ENCODE data around the gene MAP3K20. TPM values are rescaled to one million over a fixed set of nuclear protein-coding genes. Genes with fewer than 3 reads are reported as not detected.

MAP3K20 gene
- total RNA-seq, 1 donor from 2014 or later = 33.7 TPM

DNA sequence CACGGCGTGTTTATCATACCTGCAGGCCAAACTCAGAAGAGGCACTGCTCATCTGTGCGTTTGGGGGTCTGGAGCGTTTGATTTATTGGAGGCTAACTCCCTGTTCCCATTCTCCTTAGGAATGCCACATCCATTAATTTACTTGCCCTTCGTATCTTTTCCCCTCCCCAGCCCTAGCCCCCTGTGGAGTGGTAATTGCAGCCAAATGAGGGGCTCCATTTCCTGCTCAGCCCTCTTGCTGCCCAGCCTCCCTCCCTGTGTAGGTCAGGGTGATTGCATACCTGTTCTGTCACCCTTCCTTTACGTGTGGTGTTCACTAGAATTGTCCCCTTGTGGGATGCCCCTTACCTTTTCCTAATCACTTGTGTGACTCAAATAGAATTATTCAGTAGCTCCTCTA, 120.4 kb downstream of the MAP3K20 start:
- no peak for DNase-seq (ENCODE audit: low spot score in 2 of 2, unreplicated experiment in 2 of 2)
- H3K4me1 Mint-ChIP-seq = peaks cover 41% of the 10 kb centered on the region
- H3K4me3 Mint-ChIP-seq = no peak overlapping the region
- no peaks in the 10 kb centered on the region for H3K9me3 Mint-ChIP-seq
- H3K36me3 Mint-ChIP-seq = peaks cover 19% of the 10 kb centered on the region
- no peaks in the 10 kb centered on the region for H3K27me3 Mint-ChIP-seq (ENCODE audit: low read depth)
- H3K27ac Mint-ChIP-seq = no peak overlapping the region
- TF ChIP-seq, protein P1, sequence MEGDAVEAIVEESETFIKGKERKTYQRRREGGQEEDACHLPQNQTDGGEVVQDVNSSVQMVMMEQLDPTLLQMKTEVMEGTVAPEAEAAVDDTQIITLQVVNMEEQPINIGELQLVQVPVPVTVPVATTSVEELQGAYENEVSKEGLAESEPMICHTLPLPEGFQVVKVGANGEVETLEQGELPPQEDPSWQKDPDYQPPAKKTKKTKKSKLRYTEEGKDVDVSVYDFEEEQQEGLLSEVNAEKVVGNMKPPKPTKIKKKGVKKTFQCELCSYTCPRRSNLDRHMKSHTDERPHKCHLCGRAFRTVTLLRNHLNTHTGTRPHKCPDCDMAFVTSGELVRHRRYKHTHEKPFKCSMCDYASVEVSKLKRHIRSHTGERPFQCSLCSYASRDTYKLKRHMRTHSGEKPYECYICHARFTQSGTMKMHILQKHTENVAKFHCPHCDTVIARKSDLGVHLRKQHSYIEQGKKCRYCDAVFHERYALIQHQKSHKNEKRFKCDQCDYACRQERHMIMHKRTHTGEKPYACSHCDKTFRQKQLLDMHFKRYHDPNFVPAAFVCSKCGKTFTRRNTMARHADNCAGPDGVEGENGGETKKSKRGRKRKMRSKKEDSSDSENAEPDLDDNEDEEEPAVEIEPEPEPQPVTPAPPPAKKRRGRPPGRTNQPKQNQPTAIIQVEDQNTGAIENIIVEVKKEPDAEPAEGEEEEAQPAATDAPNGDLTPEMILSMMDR (IDR thresholded peaks at IDR 0.05; ENCODE audit: unreplicated experiment) = no peak

DNA sequence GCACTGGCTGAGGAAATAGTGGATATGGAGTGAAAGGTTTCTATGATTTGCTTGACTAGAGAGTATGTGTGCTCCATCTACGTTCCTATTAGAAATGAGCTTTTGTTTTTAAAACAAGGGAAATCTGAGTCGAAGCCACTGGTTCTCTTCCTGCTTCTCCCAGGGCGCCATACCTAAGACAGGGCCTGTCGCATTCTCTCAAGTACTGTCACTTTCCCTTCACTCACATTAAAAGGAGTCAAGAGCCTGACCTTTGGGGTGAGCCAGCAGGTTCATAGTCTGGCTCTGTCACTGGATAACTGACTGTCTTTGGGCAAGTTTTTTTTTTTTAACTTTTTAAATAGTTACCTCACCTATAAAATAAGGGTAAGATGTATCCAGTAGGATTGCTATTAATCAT, 121.0 kb downstream of the MAP3K20 start:
- no peak overlapping the region for H3K4me3 Mint-ChIP-seq

DNA sequence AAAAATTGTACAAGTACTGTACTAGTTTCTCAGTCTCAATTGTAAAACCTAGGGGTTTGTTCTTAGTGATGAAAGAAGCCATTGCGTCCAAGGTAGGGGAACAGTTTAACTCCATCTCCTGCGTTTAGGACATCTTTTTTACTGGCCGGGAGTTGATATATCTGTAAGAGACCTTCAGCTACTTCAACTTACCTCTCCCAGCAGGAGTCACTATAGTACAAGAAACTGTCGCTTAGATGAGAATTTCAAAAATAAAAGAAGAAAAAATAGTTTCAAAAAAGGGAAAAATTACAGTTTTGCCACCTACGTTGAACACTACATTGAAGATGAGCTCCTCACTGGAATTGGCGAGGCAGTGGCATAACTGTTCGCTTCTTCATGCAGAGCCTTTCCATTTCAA, 122.7 kb downstream of the MAP3K20 start:
- no peaks in the 10 kb centered on the region for H3K9me3 Mint-ChIP-seq
- TF ChIP-seq, protein P1 (IDR thresholded peaks at IDR 0.05; ENCODE audit: unreplicated experiment) = no peak

More for the DNA sequence above, 121.0 kb downstream of the MAP3K20 start:
- no peaks in the 10 kb centered on the region for H3K27me3 Mint-ChIP-seq (ENCODE audit: low read depth)
- H3K36me3 Mint-ChIP-seq = peaks cover 14% of the 10 kb centered on the region
- H3K4me1 Mint-ChIP-seq = peaks cover 37% of the 10 kb centered on the region
- TF ChIP-seq, protein P1 (IDR thresholded peaks at IDR 0.05; ENCODE audit: unreplicated experiment) = no peak
- DNase-seq (ENCODE audit: low spot score in 2 of 2, unreplicated experiment in 2 of 2) = no peak
- no peak overlapping the region for H3K27ac Mint-ChIP-seq
- no peaks in the 10 kb centered on the region for H3K9me3 Mint-ChIP-seq

DNA sequence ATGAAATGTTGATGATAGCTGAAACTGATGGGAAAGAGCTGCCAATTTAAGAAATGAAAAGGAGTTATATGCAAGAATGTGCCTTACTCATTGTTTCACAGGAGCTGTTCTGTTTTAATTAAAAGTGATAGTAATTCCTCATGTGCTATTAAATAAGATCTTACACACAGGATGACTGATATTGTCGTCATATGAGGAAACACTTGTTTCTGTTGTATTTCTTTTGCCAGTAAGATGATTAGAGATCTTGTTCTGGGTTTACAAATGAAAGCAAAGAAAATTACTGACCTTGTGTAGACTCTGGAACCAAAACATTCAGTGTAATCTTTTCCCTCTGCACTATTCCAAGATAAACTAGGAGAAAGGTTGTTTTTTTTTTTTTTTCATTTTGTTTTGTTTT, 123.6 kb downstream of the MAP3K20 start:
- Mint-ChIP-seq H3K27me3 (ENCODE audit: low read depth) (no peaks in the 10 kb centered on the region), H3K9me3 (no peaks in the 10 kb centered on the region), H3K27ac (no peak overlapping the region), H3K36me3 (peaks cover 14% of the 10 kb centered on the region), H3K4me1 (peaks cover 23% of the 10 kb centered on the region), H3K4me3 (no peak overlapping the region)
- TF ChIP-seq, protein P1 (IDR thresholded peaks at IDR 0.05; ENCODE audit: unreplicated experiment) = no peak
- no peak for DNase-seq (ENCODE audit: low spot score in 2 of 2, unreplicated experiment in 2 of 2)

More for the DNA sequence above, 122.7 kb downstream of the MAP3K20 start:
- no peak for DNase-seq (ENCODE audit: low spot score in 2 of 2, unreplicated experiment in 2 of 2)
- H3K36me3 Mint-ChIP-seq = peaks cover 14% of the 10 kb centered on the region
- no peak overlapping the region for H3K27ac Mint-ChIP-seq
- H3K27me3 Mint-ChIP-seq (ENCODE audit: low read depth) = no peaks in the 10 kb centered on the region
- H3K4me3 Mint-ChIP-seq = no peak overlapping the region
- peaks cover 27% of the 10 kb centered on the region for H3K4me1 Mint-ChIP-seq

DNA sequence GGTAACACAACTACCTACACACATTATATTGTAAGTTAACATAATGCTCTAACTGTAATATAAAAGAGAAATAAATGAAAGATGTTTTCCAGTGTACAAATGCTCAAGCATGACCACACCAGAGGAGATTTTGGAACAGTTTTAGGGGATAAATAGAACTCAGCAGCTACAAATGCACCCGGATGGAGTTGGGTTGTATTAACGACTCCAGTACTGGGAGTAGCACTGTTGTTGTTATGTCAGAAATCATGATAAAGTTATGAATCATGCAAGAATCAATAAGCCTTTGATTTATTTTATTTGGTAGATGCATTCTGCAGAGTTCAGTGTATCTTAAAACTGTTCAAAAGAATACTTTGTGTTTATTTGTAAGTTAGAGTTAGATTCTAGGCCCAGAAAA, 126.9 kb downstream of the MAP3K20 start:
- H3K36me3 Mint-ChIP-seq = peaks cover 16% of the 10 kb centered on the region
- no peak for DNase-seq (ENCODE audit: low spot score in 2 of 2, unreplicated experiment in 2 of 2)
- H3K4me3 Mint-ChIP-seq = no peak overlapping the region
- peaks cover 7% of the 10 kb centered on the region for H3K4me1 Mint-ChIP-seq
- H3K27me3 Mint-ChIP-seq (ENCODE audit: low read depth) = no peaks in the 10 kb centered on the region
- no peaks in the 10 kb centered on the region for H3K9me3 Mint-ChIP-seq
- no peak overlapping the region for H3K27ac Mint-ChIP-seq
- TF ChIP-seq, protein P1 (IDR thresholded peaks at IDR 0.05; ENCODE audit: unreplicated experiment) = no peak

DNA sequence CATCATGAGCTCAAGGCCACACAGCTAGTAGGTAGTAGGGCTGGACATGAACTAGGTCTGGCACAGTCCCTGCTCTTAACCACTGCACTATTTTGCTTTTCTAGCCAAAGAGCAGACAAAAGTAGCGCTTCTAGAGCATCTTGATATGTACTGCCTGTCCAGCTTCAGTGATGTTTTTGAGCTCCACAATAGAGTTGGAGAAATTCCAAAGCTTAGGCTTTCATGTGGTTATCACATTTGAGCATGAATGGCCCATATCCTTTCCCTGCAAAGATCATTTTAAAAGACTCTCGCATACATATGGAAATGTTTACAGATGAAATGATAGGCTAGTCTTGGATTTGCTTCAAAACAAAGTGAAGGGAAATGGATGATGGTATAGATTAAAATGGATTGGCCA, 128.7 kb downstream of the MAP3K20 start:
- TF ChIP-seq, protein P1 (IDR thresholded peaks at IDR 0.05; ENCODE audit: unreplicated experiment) = no peak
- Mint-ChIP-seq H3K36me3 (peaks cover 4% of the 10 kb centered on the region), H3K27ac (no peak overlapping the region), H3K27me3 (ENCODE audit: low read depth) (no peaks in the 10 kb centered on the region), H3K9me3 (no peaks in the 10 kb centered on the region), H3K4me3 (no peak overlapping the region), H3K4me1 (peaks cover 9% of the 10 kb centered on the region)
- no peak for DNase-seq (ENCODE audit: low spot score in 2 of 2, unreplicated experiment in 2 of 2)

All from mesothelial cell of epicardium (in vitro differentiated cells).